Activated naive CD8-positive, alpha-beta T cell (primary cell): ENCODE measurements around the gene CMTR1.

ENCODE experiments used
- H3K27ac Mint-ChIP-seq: one replicate; pipeline ENCODE4 v1.8.0; 2021; ENCODE audit warnings: mixed read lengths
- H3K27me3 Mint-ChIP-seq: one replicate; pipeline ENCODE4 v1.8.0; 2021; ENCODE audit warnings: mixed read lengths
- H3K36me3 Mint-ChIP-seq: one replicate; pipeline ENCODE4 v1.8.0; 2021; ENCODE audit warnings: mixed read lengths
- H3K4me1 Mint-ChIP-seq: one replicate; pipeline ENCODE4 v1.8.0; 2021; ENCODE audit warnings: low read depth, mixed read lengths
- H3K4me3 Mint-ChIP-seq: one replicate; pipeline ENCODE4 v1.8.0; 2021; ENCODE audit warnings: mild to moderate bottlenecking, mixed read lengths
- H3K9me3 Mint-ChIP-seq: one replicate; pipeline ENCODE4 v1.8.0; 2021; ENCODE audit warnings: low read depth, mixed read lengths

The CMTR1 gene

DNA sequence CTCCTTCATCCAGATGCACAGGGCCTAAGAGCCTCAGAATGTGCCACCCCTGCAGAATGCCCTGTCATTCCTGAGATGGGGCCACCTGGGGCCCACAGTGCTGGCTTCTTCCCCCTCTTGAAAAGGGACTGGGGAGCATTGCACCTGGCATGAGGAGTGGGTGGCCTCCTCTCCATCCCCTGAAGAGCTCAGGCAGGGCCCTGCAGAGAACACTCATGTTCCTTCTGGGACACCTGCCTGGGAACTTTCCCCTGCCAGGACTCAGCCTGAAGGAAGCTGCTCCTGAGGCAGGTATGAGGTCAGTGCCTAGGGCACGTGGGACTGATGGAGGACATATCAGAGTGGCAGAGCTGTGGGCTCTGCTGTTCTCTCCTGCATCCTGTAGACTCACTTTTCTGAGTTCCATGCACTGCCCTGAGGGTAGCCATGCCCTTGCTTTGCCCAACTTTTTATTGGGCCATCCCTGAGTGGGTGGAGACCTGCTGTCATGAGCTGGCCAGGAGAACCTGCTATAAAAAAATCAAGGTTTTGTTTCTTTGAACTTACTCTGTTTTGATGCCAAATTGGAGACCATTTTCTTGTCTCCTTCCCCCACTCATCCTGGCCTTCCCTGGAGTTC lies 47.2 kb downstream of the CMTR1 start:
- H3K27me3 Mint-ChIP-seq = no peaks in the 10 kb centered on the region
- H3K4me1 Mint-ChIP-seq = peaks cover 2% of the 10 kb centered on the region
- H3K9me3 Mint-ChIP-seq = no peaks in the 10 kb centered on the region
- H3K36me3 Mint-ChIP-seq = no peaks in the 10 kb centered on the region
- no peak overlapping the region for H3K4me3 Mint-ChIP-seq
- no peak overlapping the region for H3K27ac Mint-ChIP-seq

DNA sequence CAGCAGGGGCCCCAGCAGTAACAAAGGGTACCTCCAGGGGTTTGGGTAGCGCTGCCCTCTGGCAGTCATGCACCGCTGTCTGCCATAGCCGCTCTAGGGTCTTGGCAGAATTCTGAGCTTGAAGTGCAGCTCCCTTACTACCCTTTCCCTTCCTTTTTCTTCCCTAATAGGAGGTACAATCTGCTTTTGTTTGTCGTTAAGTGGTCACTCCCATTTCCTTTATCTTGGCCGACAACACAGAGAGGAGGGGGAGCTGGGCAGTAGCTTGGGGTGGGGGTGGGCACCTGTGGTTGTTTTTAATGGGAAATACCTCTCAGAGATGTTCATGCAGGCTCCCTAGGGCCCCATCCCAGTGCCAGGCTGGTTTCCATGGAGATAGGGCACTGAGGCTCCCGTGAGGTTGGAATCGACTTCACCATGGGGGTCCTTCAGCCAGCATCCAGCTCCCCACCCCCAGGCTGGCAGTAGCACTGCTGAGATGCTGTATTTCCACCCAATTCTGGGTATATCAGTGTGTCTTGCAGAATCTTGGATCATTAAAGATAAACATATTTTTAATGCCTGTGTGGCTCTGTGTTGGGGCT lies 48.0 kb downstream of the CMTR1 start:
- H3K9me3 Mint-ChIP-seq = no peaks in the 10 kb centered on the region
- H3K27me3 Mint-ChIP-seq = no peaks in the 10 kb centered on the region
- no peak overlapping the region for H3K27ac Mint-ChIP-seq
- no peak overlapping the region for H3K4me3 Mint-ChIP-seq
- peaks cover 3% of the 10 kb centered on the region for H3K4me1 Mint-ChIP-seq
- H3K36me3 Mint-ChIP-seq = no peaks in the 10 kb centered on the region

GRCh38 chr6:37481711-37482605 lies 48.9 kb downstream of the CMTR1 start:
- Mint-ChIP-seq H3K9me3 (no peaks in the 10 kb centered on the region), H3K27ac (no peak overlapping the region), H3K4me1 (peaks cover 4% of the 10 kb centered on the region), H3K36me3 (no peaks in the 10 kb centered on the region), H3K27me3 (no peaks in the 10 kb centered on the region), H3K4me3 (no peak overlapping the region)

GRCh38 chr6:37482606-37483251 lies 49.7 kb downstream of the CMTR1 start:
- H3K27me3 Mint-ChIP-seq = no peaks in the 10 kb centered on the region
- no peaks in the 10 kb centered on the region for H3K36me3 Mint-ChIP-seq
- H3K9me3 Mint-ChIP-seq = no peaks in the 10 kb centered on the region
- no peak overlapping the region for H3K27ac Mint-ChIP-seq
- H3K4me3 Mint-ChIP-seq = no peak overlapping the region
- peaks cover 5% of the 10 kb centered on the region for H3K4me1 Mint-ChIP-seq

DNA sequence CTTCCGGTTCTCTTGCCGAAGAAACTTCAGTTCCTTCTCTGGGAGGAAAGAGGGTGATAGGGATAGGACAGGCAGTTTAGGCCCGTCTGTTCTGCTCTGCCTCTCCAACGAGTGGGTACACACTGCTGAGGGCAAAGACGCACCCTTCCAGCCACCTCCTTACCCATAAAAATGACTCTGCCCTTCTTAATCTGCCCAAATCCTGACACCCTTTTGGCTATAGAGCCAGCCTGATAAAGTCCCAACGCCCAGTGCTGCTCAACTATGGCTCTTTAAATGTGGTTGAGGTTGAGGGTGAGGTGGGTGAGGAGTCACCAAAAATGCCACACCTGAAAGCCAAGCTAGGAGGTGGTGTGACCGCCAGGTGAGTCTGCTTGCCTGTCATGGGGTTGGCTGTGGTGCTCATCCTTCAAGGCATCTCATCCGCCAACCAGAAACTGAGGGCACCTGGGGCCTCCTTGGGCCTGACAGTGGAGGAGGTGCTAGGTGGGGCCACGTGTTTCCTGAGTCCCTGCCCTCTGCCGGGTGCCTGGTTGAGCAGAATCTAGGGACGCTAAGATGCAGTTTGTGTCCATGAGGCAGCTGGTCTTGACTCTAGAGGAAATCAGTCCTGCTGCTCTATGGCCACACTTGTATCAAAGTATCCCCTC lies 50.4 kb downstream of the CMTR1 start:
- no peaks in the 10 kb centered on the region for H3K27me3 Mint-ChIP-seq
- H3K4me1 Mint-ChIP-seq = peaks cover 11% of the 10 kb centered on the region
- peaks cover 3% of the 10 kb centered on the region for H3K36me3 Mint-ChIP-seq
- no peak overlapping the region for H3K4me3 Mint-ChIP-seq
- H3K27ac Mint-ChIP-seq = no peak overlapping the region
- H3K9me3 Mint-ChIP-seq = no peaks in the 10 kb centered on the region

DNA sequence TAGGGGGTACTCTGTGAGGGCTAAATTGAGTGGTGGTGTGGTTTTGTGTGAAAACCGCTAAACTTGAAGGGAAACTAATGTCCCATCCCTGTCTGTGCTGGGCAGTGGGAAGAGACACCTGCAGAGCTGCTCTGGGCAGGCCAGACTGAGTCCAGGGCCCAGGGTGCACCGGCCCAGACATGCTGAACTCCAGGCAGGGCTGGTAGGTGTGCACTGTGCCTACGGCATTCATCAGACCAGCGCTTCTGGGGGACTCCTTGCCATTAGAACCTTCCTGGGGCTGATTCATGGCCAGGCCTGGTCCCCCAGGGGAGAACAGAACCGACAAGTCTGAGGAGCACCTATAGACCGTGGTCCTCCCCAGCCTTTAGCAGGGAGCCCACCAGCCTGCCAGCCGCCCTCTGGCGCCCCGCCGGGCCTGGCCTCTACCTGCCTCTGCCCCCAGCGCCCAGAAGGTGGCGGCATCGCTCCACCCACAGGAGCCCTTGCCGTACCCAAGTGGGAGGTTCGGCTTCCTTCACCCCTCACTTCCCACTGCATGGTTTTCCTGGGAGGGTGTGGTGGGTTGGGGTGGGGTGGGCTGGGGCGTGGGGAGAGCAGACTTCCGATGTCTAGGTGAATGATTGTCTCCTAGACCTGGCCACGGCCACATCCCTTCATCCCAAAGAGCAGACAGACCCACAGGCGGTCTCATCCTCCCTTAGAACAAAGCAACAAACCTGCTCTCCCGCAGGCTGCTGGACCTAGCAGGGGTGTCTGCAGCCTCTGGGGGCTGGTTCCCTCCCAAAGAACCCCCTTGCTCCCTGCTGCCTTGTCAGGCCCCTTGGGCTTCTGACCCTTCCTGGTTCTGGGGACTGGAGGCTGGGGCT lies 51.1 kb downstream of the CMTR1 start:
- Mint-ChIP-seq H3K9me3 (no peaks in the 10 kb centered on the region), H3K27ac (no peak overlapping the region), H3K4me3 (no peak overlapping the region), H3K27me3 (no peaks in the 10 kb centered on the region), H3K36me3 (peaks cover 3% of the 10 kb centered on the region), H3K4me1 (peaks cover 19% of the 10 kb centered on the region)

GRCh38 chr6:37484786-37485170 lies 51.8 kb downstream of the CMTR1 start:
- H3K27ac Mint-ChIP-seq = no peak overlapping the region
- H3K4me3 Mint-ChIP-seq = no peak overlapping the region
- no peaks in the 10 kb centered on the region for H3K9me3 Mint-ChIP-seq
- peaks cover 23% of the 10 kb centered on the region for H3K4me1 Mint-ChIP-seq
- no peaks in the 10 kb centered on the region for H3K27me3 Mint-ChIP-seq
- peaks cover 3% of the 10 kb centered on the region for H3K36me3 Mint-ChIP-seq

DNA sequence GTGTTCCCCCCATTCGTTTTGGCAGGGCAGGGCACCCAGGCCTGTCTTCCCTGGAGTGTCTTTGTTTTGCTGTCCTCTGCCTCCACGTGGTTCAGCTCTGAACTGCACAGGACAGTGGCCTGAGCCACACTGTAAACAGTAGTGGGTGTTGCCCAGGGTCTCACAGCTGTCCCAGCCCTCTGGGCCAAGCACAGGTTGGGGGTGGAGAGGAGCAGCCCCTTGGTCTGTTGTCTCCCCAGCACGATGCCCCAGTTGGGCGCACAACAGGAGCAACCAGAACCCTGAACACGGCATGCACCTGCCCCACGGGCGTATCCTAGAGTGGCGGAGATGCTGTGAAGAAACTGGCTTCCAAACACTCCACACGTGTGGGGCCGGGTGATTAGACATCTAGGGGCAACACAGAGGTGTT lies 52.3 kb downstream of the CMTR1 start:
- H3K27me3 Mint-ChIP-seq = no peaks in the 10 kb centered on the region
- H3K9me3 Mint-ChIP-seq = no peaks in the 10 kb centered on the region
- peaks cover 28% of the 10 kb centered on the region for H3K4me1 Mint-ChIP-seq
- peak overlapping the region; percentile 58 for H3K27ac Mint-ChIP-seq
- H3K4me3 Mint-ChIP-seq = no peak overlapping the region
- H3K36me3 Mint-ChIP-seq = peaks cover 3% of the 10 kb centered on the region

GRCh38 chr6:37486121-37486839 lies 53.3 kb downstream of the CMTR1 start:
- H3K9me3 Mint-ChIP-seq = no peaks in the 10 kb centered on the region
- H3K27me3 Mint-ChIP-seq = no peaks in the 10 kb centered on the region
- no peak overlapping the region for H3K4me3 Mint-ChIP-seq
- peaks cover 3% of the 10 kb centered on the region for H3K36me3 Mint-ChIP-seq
- peak overlapping the region; percentile 58 for H3K27ac Mint-ChIP-seq
- H3K4me1 Mint-ChIP-seq = peaks cover 37% of the 10 kb centered on the region

- Mint-ChIP-seq H3K27me3 (no peaks in the 10 kb centered on the region), H3K4me1 (peaks cover 50% of the 10 kb centered on the region), H3K4me3 (no peak overlapping the region)
Observed at GRCh38 chr6:37487591-37488380, 54.8 kb downstream of the CMTR1 start.

GRCh38 chr6:37488476-37488875 lies 55.5 kb downstream of the CMTR1 start:
- Mint-ChIP-seq H3K27me3 (no peaks in the 10 kb centered on the region), H3K27ac (peak overlapping the region; percentile 35), H3K4me1 (peaks cover 53% of the 10 kb centered on the region), H3K4me3 (no peak overlapping the region), H3K36me3 (peaks cover 3% of the 10 kb centered on the region), H3K9me3 (no peaks in the 10 kb centered on the region)

More at GRCh38 chr6:37487591-37488380, 54.8 kb downstream of the CMTR1 start:
- Mint-ChIP-seq H3K9me3 (no peaks in the 10 kb centered on the region), H3K36me3 (peaks cover 3% of the 10 kb centered on the region), H3K27ac (peak overlapping the region; percentile 35)

- no peaks in the 10 kb centered on the region for H3K27me3 Mint-ChIP-seq
- H3K27ac Mint-ChIP-seq = peak overlapping the region; percentile 89
- peak overlapping the region; percentile 25 for H3K4me3 Mint-ChIP-seq
- peaks cover 3% of the 10 kb centered on the region for H3K36me3 Mint-ChIP-seq
- H3K4me1 Mint-ChIP-seq = peaks cover 61% of the 10 kb centered on the region
- H3K9me3 Mint-ChIP-seq = no peaks in the 10 kb centered on the region
Observed at GRCh38 chr6:37489697-37490336, 56.8 kb downstream of the CMTR1 start.
